Natural killer cell treated with Interleukin-12 subunit alpha and Interleukin-12 subunit beta and Interleukin-15 and Interleukin-18, amount 100 ng/mL, for 72 hours (primary cell): ENCODE measurements around the gene PELI1. TPM values are rescaled to one million over a fixed set of nuclear protein-coding genes. Genes with fewer than 3 reads are reported as not detected.

ENCODE experiments used
- ATAC-seq, 2 donors: fragments of 150-1000 bp; cut with Tn5 transposase in 1 of 2; sonication (Bioruptor Pico), chemical (Tn5 transposase) in 1 of 2; 2 replicates each; pipeline ENCODE4 v1.10.0; 2021
- DNase-seq: peaks from one replicate; pipeline ENCODE4 v3.0.0; 2022; ENCODE audit warnings: low spot score
- H3K27ac Mint-ChIP-seq, 2 donors: 1 replicate in 1 of 2; 2 replicates in 1 of 2; pipeline ENCODE4 v1.8.0; 2022; ENCODE audit warnings: mixed read lengths in 2 of 2, mild to moderate bottlenecking in 1 of 2, moderate library complexity in 1 of 2
- H3K27me3 Mint-ChIP-seq, 2 donors: 1 replicate in 1 of 2; 2 replicates in 1 of 2; pipeline ENCODE4 v1.8.0; 2022; ENCODE audit warnings: mixed read lengths in 2 of 2
- H3K36me3 Mint-ChIP-seq: one replicate; pipeline ENCODE4 v1.8.0; 2022; ENCODE audit warnings: mixed read lengths
- H3K4me1 Mint-ChIP-seq, 2 donors: 1 replicate in 1 of 2; 2 replicates in 1 of 2; pipeline ENCODE4 v1.8.0; 2022; ENCODE audit warnings: low read depth in 2 of 2, mixed read lengths in 2 of 2, mild to moderate bottlenecking in 1 of 2
- H3K4me3 Mint-ChIP-seq: one replicate; pipeline ENCODE4 v1.8.0; 2022; ENCODE audit warnings: mixed read lengths
- H3K9me3 Mint-ChIP-seq: 2 replicates; pipeline ENCODE4 v1.8.0; 2022; ENCODE audit warnings: mixed read lengths
- total RNA-seq, 2 donors: library from RNA; stranded (reverse); gene quantifications; one replicate each; pipeline ENCODE4 v1.2.3, GENCODE V29; 2022

Gene PELI1, protein sequence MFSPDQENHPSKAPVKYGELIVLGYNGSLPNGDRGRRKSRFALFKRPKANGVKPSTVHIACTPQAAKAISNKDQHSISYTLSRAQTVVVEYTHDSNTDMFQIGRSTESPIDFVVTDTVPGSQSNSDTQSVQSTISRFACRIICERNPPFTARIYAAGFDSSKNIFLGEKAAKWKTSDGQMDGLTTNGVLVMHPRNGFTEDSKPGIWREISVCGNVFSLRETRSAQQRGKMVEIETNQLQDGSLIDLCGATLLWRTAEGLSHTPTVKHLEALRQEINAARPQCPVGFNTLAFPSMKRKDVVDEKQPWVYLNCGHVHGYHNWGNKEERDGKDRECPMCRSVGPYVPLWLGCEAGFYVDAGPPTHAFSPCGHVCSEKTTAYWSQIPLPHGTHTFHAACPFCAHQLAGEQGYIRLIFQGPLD
- total RNA-seq = 10 to 100 TPM; 51.1 to 64.1 TPM

- Mint-ChIP-seq H3K27me3 (no peaks in the 10 kb centered on the region), H3K4me3 (peak within 1 kb of the TSS; percentile 99), H3K36me3 (peaks cover 7% of the 10 kb centered on the region), H3K9me3 (no peaks in the 10 kb centered on the region), H3K4me1 (peaks cover 19 to 32% of the 10 kb centered on the region in 2 donors), H3K27ac (peak within 1 kb of the TSS; percentile 85 to 97)
- peak; percentile 96 for DNase-seq
- peak; percentile 98 to 99 for ATAC-seq
These were observed at the start of gene PELI1 for GRCh38 chr2:64144057-64145013. TSS of gene PELI1 (minus strand) at chr2:64144420. CDS start at chr2:64108310, 36,110 bp downstream.

DNA sequence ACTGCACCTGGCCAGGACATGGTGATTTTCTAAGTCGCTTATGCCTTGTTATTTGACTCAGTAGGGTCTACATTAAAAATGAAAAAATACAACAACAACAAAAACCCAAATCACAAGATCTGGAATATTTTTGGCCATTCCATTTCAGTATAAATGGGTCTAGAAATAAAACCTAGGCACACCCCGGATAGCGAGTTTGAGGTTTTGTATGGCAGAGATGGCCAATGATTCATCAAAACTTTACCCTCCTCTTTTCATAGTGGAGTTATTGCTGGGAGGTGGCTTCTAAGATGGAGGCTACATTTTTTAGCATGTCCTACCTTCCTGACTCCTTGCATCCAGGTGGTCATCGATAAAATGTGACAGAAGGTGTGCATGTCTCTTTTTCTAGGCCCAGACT, 49.3 kb upstream of the PELI1 start:
- Mint-ChIP-seq H3K27me3 (peaks cover 3 to 8% of the 10 kb centered on the region in 2 donors), H3K4me3 (no peak overlapping the region), H3K4me1 (peaks cover 19 to 42% of the 10 kb centered on the region in 2 donors), H3K27ac (peak overlapping the region in 1 of 2 donors; percentile 97), H3K36me3 (peaks cover 4% of the 10 kb centered on the region), H3K9me3 (no peaks in the 10 kb centered on the region)
- DNase-seq = no peak
- no peak for ATAC-seq

GRCh38 chr2:64192664-64193105, 48.5 kb upstream of the PELI1 start:
- Mint-ChIP-seq H3K4me1 (peaks cover 21 to 44% of the 10 kb centered on the region in 2 donors), H3K27ac (peak overlapping the region; percentile 65 to 97), H3K27me3 (peaks cover 3 to 8% of the 10 kb centered on the region in 2 donors), H3K9me3 (no peaks in the 10 kb centered on the region), H3K36me3 (peaks cover 4% of the 10 kb centered on the region), H3K4me3 (peak overlapping the region; percentile 30)
- DNase-seq (peak; percentile 66), ATAC-seq (peak; percentile 74 to 87)

DNA sequence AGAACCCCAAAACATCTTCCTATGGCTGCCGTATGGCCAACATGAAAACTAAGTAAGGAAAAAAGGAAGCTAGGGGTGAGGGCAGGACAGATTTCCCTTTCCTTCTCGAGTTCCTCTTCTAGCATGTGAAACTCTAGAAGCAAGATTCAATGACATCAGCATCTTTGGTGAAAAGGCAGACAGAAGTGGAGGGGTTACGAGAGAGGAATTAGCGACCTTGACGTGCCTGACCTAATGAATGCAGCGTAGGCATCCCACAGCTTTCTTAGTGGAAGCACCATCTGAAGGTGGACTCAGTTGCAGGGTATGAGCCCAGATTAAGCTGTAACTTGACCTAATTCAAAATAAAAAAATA, 47.9 kb upstream of the PELI1 start:
- peaks cover 24 to 44% of the 10 kb centered on the region in 2 donors for H3K4me1 Mint-ChIP-seq
- peak overlapping the region; percentile 30 for H3K4me3 Mint-ChIP-seq
- no peaks in the 10 kb centered on the region for H3K9me3 Mint-ChIP-seq
- H3K27ac Mint-ChIP-seq = peak overlapping the region; percentile 65 to 97
- DNase-seq (no peak), ATAC-seq (no peak)
- H3K36me3 Mint-ChIP-seq = peaks cover 4% of the 10 kb centered on the region
- peaks cover 3% of the 10 kb centered on the region in 2 donors for H3K27me3 Mint-ChIP-seq

DNA sequence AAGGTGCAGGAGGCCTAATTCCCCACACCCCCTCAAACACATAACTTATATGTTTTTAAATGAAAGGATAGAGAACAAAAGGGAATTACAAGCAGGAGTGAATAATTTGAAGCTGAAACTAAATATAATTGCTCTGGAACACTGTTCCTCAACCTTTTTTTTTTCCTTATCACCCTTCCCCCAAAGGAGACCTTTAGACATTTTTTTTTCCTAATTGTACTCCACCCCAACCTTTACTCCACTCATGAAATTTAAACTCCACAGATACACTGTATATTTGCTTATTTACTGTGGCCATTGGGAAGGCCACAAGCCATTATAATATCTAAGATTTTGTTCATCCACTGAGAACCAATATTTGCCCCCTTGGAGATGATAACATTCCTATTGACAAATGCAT, 45.4 kb upstream of the PELI1 start:
- H3K4me3 Mint-ChIP-seq = no peak overlapping the region
- no peak for DNase-seq
- peaks cover 4% of the 10 kb centered on the region for H3K36me3 Mint-ChIP-seq
- H3K27ac Mint-ChIP-seq = peak overlapping the region in 1 of 2 donors; percentile 97
- H3K4me1 Mint-ChIP-seq = peaks cover 30 to 50% of the 10 kb centered on the region in 2 donors
- no peak for ATAC-seq
- H3K27me3 Mint-ChIP-seq = peaks cover 0 to 6% of the 10 kb centered on the region in 2 donors
- no peaks in the 10 kb centered on the region for H3K9me3 Mint-ChIP-seq

GRCh38 chr2:64189167-64189566, 44.9 kb upstream of the PELI1 start:
- H3K36me3 Mint-ChIP-seq = peaks cover 4% of the 10 kb centered on the region
- H3K4me3 Mint-ChIP-seq = no peak overlapping the region
- DNase-seq (no peak), ATAC-seq (no peak)
- H3K27me3 Mint-ChIP-seq = peaks cover 0 to 6% of the 10 kb centered on the region in 2 donors
- peaks cover 30 to 48% of the 10 kb centered on the region in 2 donors for H3K4me1 Mint-ChIP-seq
- no peaks in the 10 kb centered on the region for H3K9me3 Mint-ChIP-seq
- H3K27ac Mint-ChIP-seq = peak overlapping the region in 1 of 2 donors; percentile 97

DNA sequence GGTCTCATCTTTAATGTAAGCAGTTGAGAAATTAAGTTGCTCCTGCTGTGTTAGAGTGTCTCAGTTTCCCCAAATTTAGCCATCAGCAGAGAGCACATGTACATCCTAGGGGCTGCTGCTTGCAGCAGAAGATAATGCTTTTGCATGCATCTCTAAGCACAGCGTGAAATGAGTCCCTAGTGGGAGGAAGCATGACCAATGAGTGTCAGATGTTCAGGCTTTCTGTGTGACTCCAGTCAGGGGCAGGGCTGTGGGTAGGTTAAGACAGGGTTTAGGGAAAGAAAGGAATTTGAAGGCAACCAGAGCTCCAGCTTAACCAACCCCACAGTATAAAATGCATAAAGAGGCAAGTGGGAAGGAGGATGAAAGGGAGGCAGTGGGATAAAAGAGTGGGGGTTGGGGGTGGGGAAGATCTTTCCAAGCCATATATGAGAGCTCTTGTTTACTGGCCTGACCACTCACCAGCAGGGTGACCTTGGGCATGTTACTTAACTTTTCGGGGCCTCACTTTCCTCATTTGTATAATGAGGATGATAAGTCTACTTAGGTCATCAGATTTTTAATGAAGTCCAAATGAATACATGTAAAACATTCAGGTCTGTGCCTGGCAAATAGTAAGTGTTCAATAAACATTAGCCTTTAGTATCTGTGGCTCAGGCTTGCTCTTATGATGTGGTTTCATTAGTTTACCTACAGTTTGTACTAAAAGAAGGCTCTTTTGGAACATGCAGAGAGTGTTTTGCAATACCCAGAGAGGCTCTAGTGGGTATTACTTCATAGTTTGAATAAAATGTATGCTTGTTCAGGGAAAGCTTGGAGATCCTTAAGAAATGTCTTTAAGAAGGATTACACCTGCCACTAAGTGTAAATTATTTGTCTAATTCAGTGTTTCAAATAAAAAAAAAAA, 42.7 kb upstream of the PELI1 start:
- peak; percentile 29 to 71 for ATAC-seq
- peak overlapping the region; percentile 7 to 80 for H3K27ac Mint-ChIP-seq
- H3K4me1 Mint-ChIP-seq = peaks cover 25 to 41% of the 10 kb centered on the region in 2 donors
- DNase-seq = no peak
- peak overlapping the region; percentile 1 for H3K4me3 Mint-ChIP-seq
- H3K36me3 Mint-ChIP-seq = peaks cover 4% of the 10 kb centered on the region
- no peaks in the 10 kb centered on the region for H3K9me3 Mint-ChIP-seq
- peaks cover 0 to 8% of the 10 kb centered on the region in 2 donors for H3K27me3 Mint-ChIP-seq

- DNase-seq = no peak
- peak overlapping the region; percentile 77 to 80 for H3K27ac Mint-ChIP-seq
- H3K27me3 Mint-ChIP-seq = peaks cover 0 to 6% of the 10 kb centered on the region in 2 donors
- peaks cover 24 to 27% of the 10 kb centered on the region in 2 donors for H3K4me1 Mint-ChIP-seq
- H3K4me3 Mint-ChIP-seq = peak overlapping the region; percentile 53
- ATAC-seq = peak; percentile 81 to 85
- no peaks in the 10 kb centered on the region for H3K36me3 Mint-ChIP-seq
- H3K9me3 Mint-ChIP-seq = no peaks in the 10 kb centered on the region
These were observed 35.5 kb upstream of the PELI1 start for GRCh38 chr2:64179582-64180321.

DNA sequence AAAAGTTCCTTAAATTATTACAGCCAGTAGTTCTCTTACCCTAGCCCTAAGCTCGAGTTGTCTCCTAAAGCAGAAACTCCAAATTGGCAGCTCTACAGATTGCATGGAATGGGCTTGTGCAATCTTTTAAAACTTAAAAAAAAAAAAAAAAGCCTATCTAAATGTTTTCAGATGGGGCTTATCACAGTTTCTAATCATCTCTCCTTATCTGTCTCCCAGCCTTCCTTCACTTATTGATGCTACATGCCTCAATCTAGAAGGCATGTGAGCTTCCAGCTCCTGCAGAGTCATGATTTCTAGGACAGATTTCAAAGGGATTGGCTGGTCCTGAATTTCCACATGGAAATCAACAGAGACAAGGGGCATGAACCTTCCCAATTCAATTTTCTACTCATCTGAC, 33.1 kb upstream of the PELI1 start:
- peaks cover 21 to 27% of the 10 kb centered on the region in 2 donors for H3K4me1 Mint-ChIP-seq
- H3K4me3 Mint-ChIP-seq = no peak overlapping the region
- ATAC-seq (no peak), DNase-seq (no peak)
- H3K27ac Mint-ChIP-seq = no peak overlapping the region
- peaks cover 0 to 3% of the 10 kb centered on the region in 2 donors for H3K27me3 Mint-ChIP-seq
- no peaks in the 10 kb centered on the region for H3K36me3 Mint-ChIP-seq
- H3K9me3 Mint-ChIP-seq = no peaks in the 10 kb centered on the region

DNA sequence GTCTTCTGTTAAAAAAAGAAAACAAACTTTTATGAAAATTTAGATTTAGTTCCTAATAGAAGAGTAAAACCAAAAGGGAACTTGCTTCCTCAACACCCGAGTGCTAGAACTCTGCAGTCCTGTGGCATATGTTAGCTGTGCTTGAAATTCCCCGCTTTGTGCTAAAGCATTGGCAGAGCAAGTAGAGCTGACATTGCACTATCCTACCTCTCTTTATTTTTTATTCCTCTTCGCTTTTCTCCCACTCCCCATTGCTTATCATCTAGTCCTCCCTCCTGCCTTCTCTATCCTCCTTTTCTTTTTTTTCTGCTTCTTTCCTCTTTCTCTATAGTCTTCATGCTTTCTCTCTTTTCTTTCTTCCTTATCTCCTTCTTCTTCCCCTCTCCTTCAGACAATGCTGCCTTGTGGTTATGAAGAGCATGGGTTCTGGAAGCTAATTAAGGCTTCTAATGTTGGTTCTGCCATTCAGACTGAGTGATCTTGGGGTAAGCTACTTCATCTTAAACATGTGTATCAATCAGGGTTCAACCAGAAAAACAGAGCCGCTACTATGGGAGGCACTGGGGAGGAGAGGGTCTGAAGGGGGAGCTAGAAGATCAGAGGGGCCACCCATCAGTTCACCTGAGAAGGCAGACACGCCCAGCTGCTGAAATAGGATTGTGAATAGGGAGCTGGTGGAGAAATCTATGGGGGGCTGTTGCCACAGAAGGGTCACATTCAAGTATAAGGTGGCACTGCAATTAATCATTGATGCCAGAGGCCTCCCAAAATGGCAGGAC, 31.4 kb upstream of the PELI1 start:
- no peak for ATAC-seq
- no peaks in the 10 kb centered on the region for H3K9me3 Mint-ChIP-seq
- peak overlapping the region in 1 of 2 donors; percentile 2 for H3K27ac Mint-ChIP-seq

DNA sequence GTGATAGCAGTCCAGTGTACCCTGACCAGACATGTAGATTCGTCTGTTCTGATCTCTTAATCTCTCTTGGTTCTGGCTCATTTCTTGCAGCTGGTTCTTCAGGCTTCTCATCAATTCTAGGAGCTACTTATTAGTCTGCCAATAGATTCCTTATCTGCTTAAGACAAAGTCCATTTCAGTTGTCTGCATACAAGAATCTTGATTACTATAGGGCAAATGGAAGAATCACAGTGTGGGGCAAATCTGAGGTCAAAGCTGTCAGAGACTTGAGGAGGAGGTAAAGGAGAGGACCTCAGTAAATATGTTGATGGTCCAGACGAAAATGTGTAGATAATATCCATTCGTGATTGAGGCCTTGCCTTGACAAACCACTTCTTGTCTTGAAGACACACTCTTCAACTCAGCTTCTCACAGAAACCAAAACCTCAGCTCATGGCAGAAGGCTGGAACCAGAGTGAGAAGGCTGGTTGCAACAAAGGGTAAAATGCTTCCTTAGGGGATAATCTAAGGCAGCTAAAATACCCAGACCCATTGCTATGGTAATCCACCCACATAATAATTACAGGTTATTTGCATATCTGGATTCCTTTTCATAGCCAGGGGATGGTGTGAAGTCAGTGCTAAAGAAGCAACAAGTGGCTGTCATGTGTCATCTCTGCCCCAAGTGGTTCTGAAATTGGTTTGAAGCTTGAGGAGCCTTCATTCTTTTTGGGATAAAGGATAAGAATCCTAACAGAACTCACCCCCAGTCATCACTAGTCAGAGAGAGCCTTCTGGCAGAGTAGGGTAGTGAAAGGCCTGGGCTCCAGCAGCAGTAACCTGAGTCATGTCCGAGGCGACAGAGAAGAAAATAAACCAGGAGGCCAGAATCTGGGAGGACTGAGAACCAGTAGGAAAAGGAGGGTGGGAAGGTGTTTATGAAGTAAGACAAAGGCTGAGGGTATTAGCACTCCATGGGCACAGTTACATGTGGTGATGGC, 29.2 kb upstream of the PELI1 start:
- ATAC-seq (no peak), DNase-seq (no peak)
- Mint-ChIP-seq H3K27ac (peak overlapping the region in 1 of 2 donors; percentile 7), H3K4me3 (no peak overlapping the region), H3K4me1 (peaks cover 0 to 5% of the 10 kb centered on the region in 2 donors), H3K9me3 (no peaks in the 10 kb centered on the region), H3K27me3 (peaks cover 0 to 3% of the 10 kb centered on the region in 2 donors), H3K36me3 (no peaks in the 10 kb centered on the region)

More for the DNA sequence above, 31.4 kb upstream of the PELI1 start:
- Mint-ChIP-seq H3K4me3 (no peak overlapping the region), H3K4me1 (peaks cover 9 to 14% of the 10 kb centered on the region in 2 donors), H3K36me3 (no peaks in the 10 kb centered on the region), H3K27me3 (peaks cover 0 to 3% of the 10 kb centered on the region in 2 donors)
- DNase-seq = no peak
